Epithelial cell of proximal tubule (primary cell): ENCODE results near the gene FAM20C. TPM values are rescaled to one million over a fixed set of nuclear protein-coding genes. Genes with fewer than 3 reads are reported as not detected.
"Not testable (repeated sequence)": the region's sequence is repeated elsewhere in the genome, so short reads cannot be mapped to it uniquely, and the experiment has no call there.

Experiments
- DNase-seq: peaks from one replicate; pipeline ENCODE4 v3.0.0-alpha.2; 2011; ENCODE audit warnings: low read depth
- H3K4me3 ChIP-seq: 2 replicates; pipeline ENCODE4 v1.5.1; 2011; ENCODE audit warnings: low read depth, mild to moderate bottlenecking, low read length
- total RNA-seq: library from RNA; depleted of rRNA; stranded (reverse); fragments of >200 nt; gene quantifications from 2 replicates; pipeline ENCODE4 v1.2.3, GENCODE V29; 2015
- TF ChIP-seq, protein P1 (sequence below): conservative IDR thresholded peaks from 2 replicates; pipeline ENCODE4 v1.5.1; 2012; ENCODE audit warnings: low read depth, mild to moderate bottlenecking, low read length

Gene FAM20C
- total RNA-seq, 1 donor from 2014 or later: 84.2 TPM

- H3K4me3 ChIP-seq: no peak overlapping the region
- TF ChIP-seq, protein P1, sequence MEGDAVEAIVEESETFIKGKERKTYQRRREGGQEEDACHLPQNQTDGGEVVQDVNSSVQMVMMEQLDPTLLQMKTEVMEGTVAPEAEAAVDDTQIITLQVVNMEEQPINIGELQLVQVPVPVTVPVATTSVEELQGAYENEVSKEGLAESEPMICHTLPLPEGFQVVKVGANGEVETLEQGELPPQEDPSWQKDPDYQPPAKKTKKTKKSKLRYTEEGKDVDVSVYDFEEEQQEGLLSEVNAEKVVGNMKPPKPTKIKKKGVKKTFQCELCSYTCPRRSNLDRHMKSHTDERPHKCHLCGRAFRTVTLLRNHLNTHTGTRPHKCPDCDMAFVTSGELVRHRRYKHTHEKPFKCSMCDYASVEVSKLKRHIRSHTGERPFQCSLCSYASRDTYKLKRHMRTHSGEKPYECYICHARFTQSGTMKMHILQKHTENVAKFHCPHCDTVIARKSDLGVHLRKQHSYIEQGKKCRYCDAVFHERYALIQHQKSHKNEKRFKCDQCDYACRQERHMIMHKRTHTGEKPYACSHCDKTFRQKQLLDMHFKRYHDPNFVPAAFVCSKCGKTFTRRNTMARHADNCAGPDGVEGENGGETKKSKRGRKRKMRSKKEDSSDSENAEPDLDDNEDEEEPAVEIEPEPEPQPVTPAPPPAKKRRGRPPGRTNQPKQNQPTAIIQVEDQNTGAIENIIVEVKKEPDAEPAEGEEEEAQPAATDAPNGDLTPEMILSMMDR: no peak
- no peak for DNase-seq
Observed at GRCh38 chr7:292826-293225, 100.5 kb downstream of the FAM20C start.

- TF ChIP-seq, protein P1: no peak
- no peak for DNase-seq
- H3K4me3 ChIP-seq: no peak overlapping the region
Observed at GRCh38 chr7:293681-294439, 101.5 kb downstream of the FAM20C start.

DNA sequence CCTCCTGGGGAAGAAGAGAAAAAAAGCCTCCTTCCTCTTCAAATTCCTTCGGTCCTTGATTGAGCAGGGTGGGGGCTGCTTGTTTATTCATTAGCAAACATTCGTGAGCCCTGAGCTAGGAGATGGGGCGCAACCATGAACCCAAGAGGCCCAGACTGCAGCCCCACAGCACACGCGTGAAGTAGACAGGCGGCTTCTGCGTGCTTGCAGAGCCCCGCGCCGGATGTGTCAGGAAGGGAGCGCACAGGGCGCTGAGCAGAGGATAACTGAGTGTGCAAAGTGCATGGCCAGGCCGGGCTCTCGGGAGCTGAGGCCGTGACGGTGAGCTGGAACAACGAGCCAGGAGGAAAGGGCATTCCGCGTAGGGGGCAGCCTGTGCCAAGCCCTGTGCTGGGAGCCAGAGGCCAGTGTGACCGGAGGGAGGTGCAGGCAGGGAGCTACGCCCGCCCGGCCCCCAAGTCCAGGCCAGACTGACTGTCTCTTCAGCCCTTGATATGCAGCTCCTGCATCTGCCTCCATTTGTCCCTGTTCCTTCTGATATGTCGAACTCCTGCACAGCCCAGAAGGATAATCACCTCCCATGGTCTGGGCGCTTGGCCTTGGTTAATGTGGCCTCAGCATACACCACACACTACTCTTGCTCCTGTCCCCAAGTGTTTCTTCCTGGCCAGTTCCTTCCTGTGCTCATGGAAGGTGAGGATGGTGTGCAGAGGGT is 102.2 kb downstream of the FAM20C start:
- TF ChIP-seq, protein P1: no peak
- no peak overlapping the region for H3K4me3 ChIP-seq
- no peak for DNase-seq

GRCh38 chr7:295155-296154 is 103.1 kb downstream of the FAM20C start:
- H3K4me3 ChIP-seq: no peak overlapping the region
- DNase-seq: no peak
- TF ChIP-seq, protein P1: no peak

- no peak overlapping the region for H3K4me3 ChIP-seq
- TF ChIP-seq, protein P1: no peak
Observed at GRCh38 chr7:296373-296945, 104.1 kb downstream of the FAM20C start.

GRCh38 chr7:297141-297540 is 104.8 kb downstream of the FAM20C start:
- not testable (repeated sequence) for DNase-seq, H3K4me3 ChIP-seq

More at GRCh38 chr7:296373-296945, 104.1 kb downstream of the FAM20C start:
- DNase-seq: no peak
